Aorta (tissue), 5 donors: ENCODE measurements around the gene IGSF8. TPM values are rescaled to one million over a fixed set of nuclear protein-coding genes. Genes with fewer than 3 reads are reported as not detected.

ENCODE experiments used
- ATAC-seq: fragments of 200-7000 bp; cut with Tn5 transposase; one replicate; pipeline ENCODE4 v1.9.1; 2022; ENCODE audit warnings: moderate library complexity; ENCODE audit not compliant: low FRiP score
- DNase-seq, 2 donors: peaks; one replicate each; pipeline ENCODE4 v3.0.0-alpha.2; 2020
- H3K27ac ChIP-seq, 2 donors: one replicate each; pipeline ENCODE4 v1.5.1; 2013; ENCODE audit warnings: low read length in 2 of 2, mild to moderate bottlenecking in 2 of 2, moderate library complexity in 2 of 2, control low read depth in 1 of 2, inconsistent platforms in 1 of 2, low read depth in 1 of 2
- H3K27me3 ChIP-seq, 2 donors: one replicate each; pipeline ENCODE4 v1.6.1; 2013; ENCODE audit warnings: control low read depth in 1 of 2, low read length in 1 of 2, mild to moderate bottlenecking in 1 of 2, moderate library complexity in 1 of 2; ENCODE audit not compliant: insufficient read depth in 2 of 2, control insufficient read depth in 1 of 2
- H3K36me3 ChIP-seq, 2 donors: one replicate each; pipeline ENCODE4 v1.6.1; 2013; ENCODE audit warnings: control low read depth in 1 of 2, low read length in 1 of 2, mild to moderate bottlenecking in 1 of 2; ENCODE audit not compliant: insufficient read depth in 2 of 2, control insufficient read depth in 1 of 2
- H3K4me1 ChIP-seq, 2 donors: one replicate each; pipeline ENCODE4 v1.6.1; 2013; ENCODE audit warnings: low read length in 2 of 2, control low read depth in 1 of 2, mild to moderate bottlenecking in 1 of 2, moderate library complexity in 1 of 2; ENCODE audit not compliant: insufficient read depth in 2 of 2, control insufficient read depth in 1 of 2
- H3K4me3 ChIP-seq, 2 donors: one replicate each; pipeline ENCODE4 v1.5.1; 2013; ENCODE audit warnings: low read length in 2 of 2, control low read depth in 1 of 2, mild to moderate bottlenecking in 1 of 2
- H3K9me3 ChIP-seq: one replicate; pipeline ENCODE4 v1.6.1; 2013; ENCODE audit warnings: mild to moderate bottlenecking, low read length; ENCODE audit not compliant: control insufficient read depth
- WGBS, 2 donors: extraction: QIAGEN DNeasy Blood & Tissue Kit; methylation state at CpG; one replicate each; pipeline ENCODE4 v1.1.7; 2013; 5-methylcytosine and 5-hydroxymethylcytosine counted together
- intact Hi-C, 2 donors: fragments of 100-400 bp; cut with DNase I; formaldehyde crosslinking; loops; one replicate each; pipeline versions ENCODE4 v1.14.2 to v1.15.0; 2022
- polyA plus RNA-seq, 2 donors: library from polyadenylated mRNA; stranded (reverse); fragments of 200-250 nt; gene quantifications; one replicate each; pipeline ENCODE4 v1.2.3, GENCODE V29; 2013
- total RNA-seq, 2 donors: library from RNA; stranded (reverse); fragmentation: NEBNext Ultra II Directional; extraction: Animal tissue kit (Norgen Biotek cat#: 25700); gene quantifications; one replicate each; pipeline ENCODE4 v1.2.1, GENCODE V29; 2021
- donor health status: healthy with polysubstance abuse.
- donor health status: Bipolar disorder and iron deficiency.
- donor health status: DM: no; HTN: no; CAD: no.
- donor health status: DM: no; HTN: no; CAD: no.
- donor health status: DM: yes; HTN: yes; CAD: no.

IGSF8 gene
- total and polyA plus RNA-seq, 4 donors = 10.5 to 48.0 (median 31.5) TPM

- H3K9me3 ChIP-seq = no peaks in the 10 kb centered on the region
- H3K4me1 ChIP-seq = no peaks in the 10 kb centered on the region
- 94 to 97% methylated on average over 5 of the region's 5 CpGs for WGBS, 2 donors
- ATAC-seq (no peak), DNase-seq (no peak)
- intact Hi-C loops = no loop called here
- H3K27ac ChIP-seq = no peak overlapping the region
- H3K4me3 ChIP-seq = no peak overlapping the region
- no peaks in the 10 kb centered on the region for H3K36me3 ChIP-seq
- no peaks in the 10 kb centered on the region for H3K27me3 ChIP-seq
These were observed 35.2 kb downstream of the IGSF8 start for GRCh38 chr1:160063176-160063575.

DNA sequence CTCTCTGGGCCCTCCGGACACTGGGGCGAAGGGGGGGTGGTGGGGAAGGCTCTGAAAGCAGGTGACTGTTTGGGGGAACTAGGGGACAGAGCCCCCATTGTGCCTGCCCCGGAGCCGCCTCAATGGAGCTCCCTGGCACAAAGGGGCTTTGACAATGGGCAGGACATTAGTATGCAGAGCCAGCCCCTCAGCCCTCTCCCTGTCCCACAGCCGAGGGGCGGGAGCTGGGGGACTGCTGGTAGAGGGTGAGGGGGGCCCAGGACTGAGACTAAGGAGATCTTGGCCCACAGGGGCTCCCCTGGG is 36.2 kb downstream of the IGSF8 start:
- no peaks in the 10 kb centered on the region for H3K4me1 ChIP-seq
- intact Hi-C loops = no loop called here
- 70 to 75% methylated on average over 6 of the region's 6 CpGs for WGBS, 2 donors
- H3K9me3 ChIP-seq = no peaks in the 10 kb centered on the region
- H3K27ac ChIP-seq = no peak overlapping the region
- no peaks in the 10 kb centered on the region for H3K27me3 ChIP-seq
- DNase-seq (no peak), ATAC-seq (no peak)
- no peaks in the 10 kb centered on the region for H3K36me3 ChIP-seq
- no peak overlapping the region for H3K4me3 ChIP-seq

GRCh38 chr1:160061369-160062229 is 36.8 kb downstream of the IGSF8 start:
- Histone ChIP-seq H3K4me3 (no peak overlapping the region), H3K4me1 (no peaks in the 10 kb centered on the region), H3K27me3 (no peaks in the 10 kb centered on the region), H3K9me3 (no peaks in the 10 kb centered on the region), H3K36me3 (no peaks in the 10 kb centered on the region), H3K27ac (no peak overlapping the region)
- ATAC-seq = no peak
- WGBS, 2 donors = 65 to 67% methylated on average over 13 to 15 of the region's 15 CpGs
- intact Hi-C loops = no loop called here
- DNase-seq = no peak

DNA sequence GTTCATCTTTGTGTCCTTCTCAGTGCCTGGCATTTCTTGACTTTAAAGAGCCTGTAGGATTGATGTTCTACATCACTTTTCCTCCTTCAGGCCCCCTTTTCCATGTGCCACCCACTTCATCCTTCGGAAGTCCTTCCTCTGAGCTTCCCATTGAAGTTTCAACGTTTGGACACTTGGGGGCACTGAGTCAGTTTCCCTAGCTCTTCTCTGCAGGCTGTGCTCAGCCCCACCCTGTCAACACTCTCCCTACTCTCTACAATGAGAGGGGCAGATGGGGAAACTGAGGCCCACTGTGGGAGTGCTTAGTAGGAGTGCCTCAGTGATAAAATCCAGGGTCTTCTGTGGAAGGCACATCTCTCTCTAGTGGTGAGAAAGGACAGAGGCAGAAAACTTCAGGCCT is 40.3 kb downstream of the IGSF8 start:
- Histone ChIP-seq H3K27ac (no peak overlapping the region), H3K36me3 (no peaks in the 10 kb centered on the region), H3K4me3 (no peak overlapping the region), H3K9me3 (no peaks in the 10 kb centered on the region), H3K4me1 (no peaks in the 10 kb centered on the region), H3K27me3 (no peaks in the 10 kb centered on the region)
- 23 to 25% methylated on average over 2 of the region's 2 CpGs for WGBS, 2 donors
- intact Hi-C loops = no loop called here
- ATAC-seq = no peak
- DNase-seq = no peak

- intact Hi-C loops = no loop called here
- WGBS, 2 donors = 90 to 91% methylated on average over 1 of the region's 1 CpG
- no peak overlapping the region for H3K27ac ChIP-seq
- H3K4me1 ChIP-seq = no peaks in the 10 kb centered on the region
- no peaks in the 10 kb centered on the region for H3K9me3 ChIP-seq
- no peaks in the 10 kb centered on the region for H3K27me3 ChIP-seq
- no peaks in the 10 kb centered on the region for H3K36me3 ChIP-seq
- no peak for ATAC-seq
- H3K4me3 ChIP-seq = no peak overlapping the region
- DNase-seq = no peak
These were observed 41.7 kb downstream of the IGSF8 start for GRCh38 chr1:160056648-160057169.

- H3K27ac ChIP-seq = no peak overlapping the region
These were observed 44.7 kb downstream of the IGSF8 start for GRCh38 chr1:160053548-160054365.

DNA sequence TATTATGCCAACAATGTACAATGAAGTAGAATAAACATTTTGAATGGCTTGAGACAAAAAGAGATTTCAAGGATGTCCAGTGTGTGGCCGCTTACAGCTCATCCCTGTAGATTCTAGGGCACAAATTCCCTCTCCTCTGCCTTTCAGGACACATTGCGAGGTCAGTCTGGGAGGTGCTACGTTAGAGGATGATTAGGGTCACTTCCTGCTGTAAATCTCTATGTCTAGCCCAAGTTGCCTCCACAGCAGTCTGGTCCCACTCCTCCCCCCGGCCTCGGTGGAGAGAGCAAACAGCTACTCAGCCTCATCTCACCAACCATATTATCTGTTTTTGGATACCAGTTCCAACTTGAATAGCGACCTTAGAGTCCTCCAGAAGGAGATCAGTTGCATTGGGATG is 45.5 kb downstream of the IGSF8 start:
- H3K27ac ChIP-seq = no peak overlapping the region
- ATAC-seq = no peak
- 61 to 65% methylated on average over 6 of the region's 6 CpGs for WGBS, 2 donors
- H3K4me1 ChIP-seq = no peaks in the 10 kb centered on the region
- H3K9me3 ChIP-seq = no peaks in the 10 kb centered on the region
- intact Hi-C loops = no loop called here
- H3K4me3 ChIP-seq = no peak overlapping the region
- H3K36me3 ChIP-seq = no peaks in the 10 kb centered on the region
- no peak for DNase-seq
- H3K27me3 ChIP-seq = no peaks in the 10 kb centered on the region

More at GRCh38 chr1:160053548-160054365, 44.7 kb downstream of the IGSF8 start:
- no peaks in the 10 kb centered on the region for H3K9me3 ChIP-seq
- no peak overlapping the region for H3K4me3 ChIP-seq
- H3K27me3 ChIP-seq = no peaks in the 10 kb centered on the region
- no peaks in the 10 kb centered on the region for H3K4me1 ChIP-seq
- no peak for ATAC-seq
- H3K36me3 ChIP-seq = no peaks in the 10 kb centered on the region
- WGBS, 2 donors = 68 to 73% methylated on average over 7 of the region's 7 CpGs
- DNase-seq = no peak
- intact Hi-C loops = no loop called here

DNA sequence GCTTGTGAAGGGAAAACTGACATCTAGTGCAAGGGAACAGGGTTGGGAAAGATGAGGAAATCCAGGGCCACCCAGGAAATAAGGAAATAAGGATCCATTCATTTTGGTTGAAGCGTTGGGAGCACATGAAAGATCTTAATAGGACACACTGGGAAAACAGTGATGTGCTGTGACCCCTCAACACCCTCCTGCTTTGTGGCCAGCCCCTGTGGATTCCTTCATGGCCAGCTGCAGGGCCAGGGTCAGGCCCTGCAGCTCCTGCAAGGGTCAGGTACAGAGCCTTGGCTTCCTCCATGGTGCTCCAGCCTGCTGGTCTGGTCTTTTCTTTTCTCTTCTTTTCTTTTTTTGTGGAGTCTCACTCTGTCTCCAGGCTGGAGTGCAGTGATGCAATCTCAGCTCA is 47.8 kb downstream of the IGSF8 start:
- H3K4me1 ChIP-seq = no peaks in the 10 kb centered on the region
- DNase-seq (no peak), ATAC-seq (no peak)
- no peak overlapping the region for H3K4me3 ChIP-seq
- H3K36me3 ChIP-seq = no peaks in the 10 kb centered on the region
- no peaks in the 10 kb centered on the region for H3K9me3 ChIP-seq
- H3K27ac ChIP-seq = no peak overlapping the region
- H3K27me3 ChIP-seq = no peaks in the 10 kb centered on the region
- WGBS, 2 donors = 86 to 87% methylated on average over 1 of the region's 1 CpG
- intact Hi-C loops = no loop called here
